Spleen (tissue), 11 donors: ENCODE measurements around the gene CUL1. TPM values are rescaled to one million over a fixed set of nuclear protein-coding genes. Genes with fewer than 3 reads are reported as not detected.

ENCODE experiments used
- DNase-seq: peaks from one replicate; pipeline ENCODE4 v3.0.0-alpha.2; 2020
- H3K27ac ChIP-seq, 8 donors: fragments of 200-600 bp; sonication (generic) in 7 of 8; 1 replicate in 4 of 8; 2 replicates in 4 of 8; pipeline versions ENCODE4 v1.5.0 to v1.8.0; 2016 to 2021; ENCODE audit warnings: inconsistent platforms in 4 of 8, mild to moderate bottlenecking in 4 of 8, moderate library complexity in 1 of 8
- H3K27me3 ChIP-seq, 7 donors: fragments of 200-600 bp; sonication (generic) in 6 of 7; replicated peaks in 1 of 7; 1 replicate in 4 of 7; 2 replicates in 3 of 7; pipeline versions ENCODE4 v1.5.0 to v1.8.0; 2016 to 2021; ENCODE audit warnings: inconsistent platforms in 3 of 7, mild to moderate bottlenecking in 1 of 7
- H3K36me3 ChIP-seq, 6 donors: fragments of 200-600 bp; sonication (generic) in 5 of 6; 1 replicate in 4 of 6; 2 replicates in 2 of 6; pipeline versions ENCODE4 v1.5.0 to v1.8.0; 2016 to 2021; ENCODE audit warnings: inconsistent platforms in 2 of 6
- H3K4me1 ChIP-seq, 6 donors: fragments of 200-600 bp; sonication (generic) in 5 of 6; 1 replicate in 3 of 6; 2 replicates in 3 of 6; pipeline versions ENCODE4 v1.5.0 to v1.8.0; 2016 to 2021; ENCODE audit warnings: inconsistent platforms in 3 of 6
- H3K4me3 ChIP-seq, 8 donors: fragments of 200-600 bp; sonication (generic) in 7 of 8; 1 replicate in 4 of 8; 2 replicates in 4 of 8; pipeline versions ENCODE4 v1.5.0 to v1.8.0; 2016 to 2021; ENCODE audit warnings: inconsistent platforms in 4 of 8, mild to moderate bottlenecking in 4 of 8, moderate library complexity in 2 of 8
- H3K9me3 ChIP-seq, 8 donors: fragments of 200-600 bp; sonication (generic) in 7 of 8; 1 replicate in 4 of 8; 2 replicates in 4 of 8; pipeline versions ENCODE4 v1.5.0 to v1.8.0; 2016 to 2021; ENCODE audit warnings: inconsistent platforms in 4 of 8
- CTCF ChIP-seq, 11 experiments: fragments of 200-600 bp in 7 of 11; fragments of 450-650 bp in 4 of 11; sonication (generic) in 4 of 11; IDR thresholded peaks in 8 of 11; conservative IDR thresholded peaks in 3 of 11; 1 replicate in 7 of 11; 2 replicates in 4 of 11; pipeline versions ENCODE4 v1.4.0 to v1.8.0; 2016 to 2021; ENCODE audit warnings: antibody characterized with exemption in 11 of 11, inconsistent platforms in 4 of 11, mild to moderate bottlenecking in 1 of 11
- POLR2A ChIP-seq, 3 donors: fragments of 450-650 bp; IDR thresholded peaks; one replicate each; pipeline ENCODE4 v1.5.1; 2017; ENCODE audit warnings: antibody characterized with exemption in 3 of 3, mild to moderate bottlenecking in 1 of 3
- POLR2AphosphoS5 ChIP-seq, 3 donors: sonication (generic); formaldehyde crosslinking; IDR thresholded peaks; one replicate each; pipeline ENCODE4 v1.5.1; 2017; ENCODE audit warnings: antibody characterized with exemption in 3 of 3
- WGBS, 5 donors: extraction: QIAGEN DNeasy Blood & Tissue Kit in 3 of 5; methylation state at CpG; one replicate each; pipeline versions ENCODE4 v1.1.5 to v1.1.7; 2013 to 2018; 5-methylcytosine and 5-hydroxymethylcytosine counted together
- intact Hi-C: fragments of 100-400 bp; cut with DNase I; formaldehyde crosslinking; loops from one replicate; pipeline ENCODE4 v1.15.0; 2023; ENCODE audit warnings: low total_unique reads
- polyA plus RNA-seq, 3 donors: library from polyadenylated mRNA; stranded (reverse); fragments of 200-250 nt; gene quantifications; one replicate each; pipeline ENCODE4 v1.2.1, GENCODE V29; 2013
- total RNA-seq, 7 donors: library from RNA; depleted of rRNA in 3 of 7; stranded (reverse); fragments of >200 nt in 3 of 7; fragmentation: NEBNext Ultra II Directional in 4 of 7; extraction: Animal tissue kit (Norgen Biotek cat#: 25700) in 4 of 7; gene quantifications; one replicate each; pipeline versions ENCODE4 v1.1.0 to v1.2.1, GENCODE V29; 2016 to 2021
- donor health status: healthy with polysubstance abuse.
- donor health status: DM: no; HTN: no; CAD: no; lungs with moderate emphysema.
- donor health status: DM: no; HTN: no; CAD: no.
- donor health status: Bipolar disorder and iron deficiency.
- donor health status: healthy.
- donor health status: DM: no; HTN: no; CAD: no.
- donor health status: DM: yes; HTN: yes; CAD: no.

The CUL1 gene
- total and polyA plus RNA-seq, 10 donors, result 19.8 to 54.6 (median 42.7) TPM

- Histone ChIP-seq H3K4me1 (no peaks in the 10 kb centered on the region), H3K36me3 (no peaks in the 10 kb centered on the region), H3K27ac (no peak overlapping the region), H3K27me3 (no peaks in the 10 kb centered on the region), H3K4me3 (no peak overlapping the region), H3K9me3 (no peaks in the 10 kb centered on the region)
- intact Hi-C loops, result no loop called here
- WGBS, 5 donors, result 71 to 82% (median 77%) methylated on average over 2 of the region's 2 CpGs
- TF ChIP-seq POLR2AphosphoS5 (IDR thresholded peaks at IDR 0.05) (no peak), POLR2A (IDR thresholded peaks at IDR 0.05) (no peak), CTCF (IDR thresholded peaks at IDR 0.05 in 8 of 11, conservative IDR thresholded peaks at IDR 0.05 in 3 of 11) (no peak)
- DNase-seq, result no peak
These were observed 37.2 kb upstream of the CUL1 start for GRCh38 chr7:148661471-148661870.

GRCh38 chr7:148662646-148663045, 36.1 kb upstream of the CUL1 start:
- DNase-seq, result no peak
- WGBS, 5 donors, result 51 to 72% (median 65%) methylated on average over 3 of the region's 3 CpGs
- no peaks in the 10 kb centered on the region for H3K27me3 ChIP-seq
- intact Hi-C loops, result no loop called here
- H3K9me3 ChIP-seq, result no peaks in the 10 kb centered on the region
- no peak overlapping the region for H3K27ac ChIP-seq
- H3K4me1 ChIP-seq, result no peaks in the 10 kb centered on the region
- no peak overlapping the region for H3K4me3 ChIP-seq
- H3K36me3 ChIP-seq, result no peaks in the 10 kb centered on the region
- TF ChIP-seq POLR2AphosphoS5 (IDR thresholded peaks at IDR 0.05) (no peak), CTCF (IDR thresholded peaks at IDR 0.05 in 8 of 11, conservative IDR thresholded peaks at IDR 0.05 in 3 of 11) (no peak), POLR2A (IDR thresholded peaks at IDR 0.05) (no peak)

- H3K4me3 ChIP-seq, result no peak overlapping the region
- WGBS, 5 donors, result 65 to 83% (median 72%) methylated on average over 6 of the region's 6 CpGs
- H3K27ac ChIP-seq, result no peak overlapping the region
- H3K36me3 ChIP-seq, result no peaks in the 10 kb centered on the region
- DNase-seq, result no peak
- TF ChIP-seq POLR2AphosphoS5 (IDR thresholded peaks at IDR 0.05), result no peak
- TF ChIP-seq CTCF (IDR thresholded peaks at IDR 0.05 in 8 of 11, conservative IDR thresholded peaks at IDR 0.05 in 3 of 11), result no peak
- no peak for TF ChIP-seq POLR2A (IDR thresholded peaks at IDR 0.05)
- H3K27me3 ChIP-seq, result no peaks in the 10 kb centered on the region
- intact Hi-C loops, result no loop called here
- H3K4me1 ChIP-seq, result no peaks in the 10 kb centered on the region
- H3K9me3 ChIP-seq, result no peaks in the 10 kb centered on the region
These were observed 34.4 kb upstream of the CUL1 start for GRCh38 chr7:148664324-148664723.

GRCh38 chr7:148665221-148665620, 33.5 kb upstream of the CUL1 start:
- TF ChIP-seq POLR2A (IDR thresholded peaks at IDR 0.05), result no peak
- TF ChIP-seq POLR2AphosphoS5 (IDR thresholded peaks at IDR 0.05), result no peak
- TF ChIP-seq CTCF (IDR thresholded peaks at IDR 0.05 in 8 of 11, conservative IDR thresholded peaks at IDR 0.05 in 3 of 11), result no peak
- Histone ChIP-seq H3K27ac (no peak overlapping the region), H3K27me3 (no peaks in the 10 kb centered on the region), H3K36me3 (no peaks in the 10 kb centered on the region), H3K4me1 (no peaks in the 10 kb centered on the region), H3K9me3 (no peaks in the 10 kb centered on the region), H3K4me3 (no peak overlapping the region)
- no peak for DNase-seq
- 87 to 96% (median 88%) methylated on average over 4 of the region's 4 CpGs for WGBS, 5 donors
- intact Hi-C loops, result no loop called here
